Transverse colon (tissue), 4 donors: ENCODE data around the gene RIPOR1. TPM values are rescaled to one million over a fixed set of nuclear protein-coding genes. Genes with fewer than 3 reads are reported as not detected.

Experiments used
- DNase-seq: peaks from one replicate; pipeline ENCODE4 v3.0.0-alpha.2; 2019
- H3K27ac ChIP-seq, 4 donors: fragments of 200-600 bp; sonication (generic); 2 replicates each; pipeline ENCODE4 v1.5.1; 2016 to 2018; ENCODE audit warnings: inconsistent platforms in 4 of 4
- H3K27me3 ChIP-seq: fragments of 200-600 bp; sonication (generic); 2 replicates; pipeline ENCODE4 v1.5.1; 2017; ENCODE audit warnings: inconsistent platforms
- H3K36me3 ChIP-seq, 4 donors: fragments of 200-600 bp; sonication (generic); 2 replicates each; pipeline ENCODE4 v1.5.1; 2017 to 2019; ENCODE audit warnings: inconsistent platforms in 4 of 4
- H3K4me1 ChIP-seq, 4 donors: fragments of 200-600 bp; sonication (generic); 2 replicates each; pipeline ENCODE4 v1.5.1; 2017 to 2020; ENCODE audit warnings: inconsistent platforms in 4 of 4
- H3K4me3 ChIP-seq, 4 donors: fragments of 200-600 bp; sonication (generic); 1 replicate in 1 of 4; 2 replicates in 3 of 4; pipeline versions ENCODE4 v1.5.1 to v1.6.1; 2017 to 2019; ENCODE audit warnings: inconsistent platforms in 4 of 4
- H3K9me3 ChIP-seq, 2 donors: fragments of 200-600 bp; sonication (generic); 2 replicates each; pipeline ENCODE4 v1.5.1; 2017 to 2019; ENCODE audit warnings: inconsistent platforms in 2 of 2
- EP300 ChIP-seq: sonication (generic); formaldehyde crosslinking; IDR thresholded peaks from one replicate; pipeline ENCODE4 v1.6.1; 2017; ENCODE audit warnings: antibody characterized with exemption, low read depth
- POLR2A ChIP-seq: fragments of 450-650 bp; IDR thresholded peaks from one replicate; pipeline ENCODE4 v1.6.1; 2016; ENCODE audit warnings: antibody characterized with exemption, mild to moderate bottlenecking, moderate library complexity
- POLR2AphosphoS5 ChIP-seq, 3 donors: sonication (generic); formaldehyde crosslinking; IDR thresholded peaks; one replicate each; pipeline ENCODE4 v1.6.1; 2016; ENCODE audit warnings: antibody characterized with exemption in 3 of 3
- WGBS, 2 donors: methylation state at CpG; one replicate each; pipeline ENCODE4 v1.1.5; 2018; ENCODE audit warnings: low coverage in 1 of 2; 5-methylcytosine and 5-hydroxymethylcytosine counted together
- in situ Hi-C, 4 donors: fragments of 200-750 bp; cut with MboI; loops; one replicate each; pipeline versions ENCODE4 v1.15.0 to v1.15.1; 2017; ENCODE audit warnings: low sequenced_read_pairs in 3 of 4, low pct_ligation_motif_present in 1 of 4, low pct_unique_long_range_greater_than_20kb in 1 of 4
- intact Hi-C: fragments of 100-400 bp; cut with DNase I; formaldehyde crosslinking; loops from one replicate; pipeline ENCODE4 v1.15.1; 2023; ENCODE audit warnings: low total_unique reads
- total RNA-seq, 4 donors: library from RNA; depleted of rRNA; stranded (reverse); fragments of >200 nt; gene quantifications; one replicate each; pipeline ENCODE4 v1.1.0, GENCODE V29; 2016
- TF ChIP-seq, protein P1 (sequence below), 5 experiments: fragments of 200-600 bp in 3 of 5; fragments of 450-650 bp in 2 of 5; sonication (generic) in 3 of 5; IDR thresholded peaks; 1 replicate in 2 of 5; 2 replicates in 3 of 5; pipeline ENCODE4 v1.5.1; 2016 to 2017; ENCODE audit warnings: antibody characterized with exemption in 5 of 5, inconsistent platforms in 3 of 5, mild to moderate bottlenecking in 2 of 5, moderate library complexity in 1 of 5

RIPOR1 gene
- total RNA-seq, 4 donors from 2014 or later: 11.2 to 141 (median 24.1) TPM

DNA sequence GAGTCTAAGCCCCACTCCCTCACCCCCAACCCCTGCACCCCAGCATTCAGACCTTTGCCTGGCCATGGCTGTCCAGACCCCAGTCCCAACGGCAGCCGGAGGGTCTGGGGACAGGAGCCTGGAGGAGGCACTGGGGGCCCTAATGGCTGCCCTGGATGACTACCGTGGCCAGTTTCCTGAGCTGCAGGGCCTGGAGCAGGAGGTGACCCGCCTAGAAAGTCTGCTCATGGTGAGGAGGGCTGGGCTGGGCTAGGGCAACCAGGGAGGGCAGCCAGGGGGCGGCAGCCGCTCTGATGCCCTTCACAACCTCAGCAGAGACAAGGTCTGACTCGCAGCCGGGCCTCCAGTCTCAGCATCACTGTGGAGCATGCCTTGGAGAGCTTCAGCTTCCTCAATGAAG, 14.4 kb downstream of the RIPOR1 start:
- DNase-seq: peak; percentile 6
- no peaks in the 10 kb centered on the region for H3K36me3 ChIP-seq
- no peaks in the 10 kb centered on the region for H3K9me3 ChIP-seq
- intact Hi-C loops: no loop called here
- H3K4me1 ChIP-seq: peaks cover 20 to 30% (median 27%) of the 10 kb centered on the region in 4 donors
- in situ Hi-C loops: no loop called here
- H3K4me3 ChIP-seq: no peak overlapping the region
- no peak overlapping the region for H3K27ac ChIP-seq
- peaks cover under 1% of the 10 kb centered on the region for H3K27me3 ChIP-seq
- TF ChIP-seq POLR2A: no peak
- TF ChIP-seq EP300: no peak
- TF ChIP-seq POLR2AphosphoS5 (IDR thresholded peaks at IDR 0.05): no peak
- TF ChIP-seq, protein P1, sequence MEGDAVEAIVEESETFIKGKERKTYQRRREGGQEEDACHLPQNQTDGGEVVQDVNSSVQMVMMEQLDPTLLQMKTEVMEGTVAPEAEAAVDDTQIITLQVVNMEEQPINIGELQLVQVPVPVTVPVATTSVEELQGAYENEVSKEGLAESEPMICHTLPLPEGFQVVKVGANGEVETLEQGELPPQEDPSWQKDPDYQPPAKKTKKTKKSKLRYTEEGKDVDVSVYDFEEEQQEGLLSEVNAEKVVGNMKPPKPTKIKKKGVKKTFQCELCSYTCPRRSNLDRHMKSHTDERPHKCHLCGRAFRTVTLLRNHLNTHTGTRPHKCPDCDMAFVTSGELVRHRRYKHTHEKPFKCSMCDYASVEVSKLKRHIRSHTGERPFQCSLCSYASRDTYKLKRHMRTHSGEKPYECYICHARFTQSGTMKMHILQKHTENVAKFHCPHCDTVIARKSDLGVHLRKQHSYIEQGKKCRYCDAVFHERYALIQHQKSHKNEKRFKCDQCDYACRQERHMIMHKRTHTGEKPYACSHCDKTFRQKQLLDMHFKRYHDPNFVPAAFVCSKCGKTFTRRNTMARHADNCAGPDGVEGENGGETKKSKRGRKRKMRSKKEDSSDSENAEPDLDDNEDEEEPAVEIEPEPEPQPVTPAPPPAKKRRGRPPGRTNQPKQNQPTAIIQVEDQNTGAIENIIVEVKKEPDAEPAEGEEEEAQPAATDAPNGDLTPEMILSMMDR (IDR thresholded peaks at IDR 0.05): no peak
- 91% methylated on average over 8 of the region's 8 CpGs; no CpG with 5 or more reads in 1 of the 2 donors for WGBS, 2 donors

DNA sequence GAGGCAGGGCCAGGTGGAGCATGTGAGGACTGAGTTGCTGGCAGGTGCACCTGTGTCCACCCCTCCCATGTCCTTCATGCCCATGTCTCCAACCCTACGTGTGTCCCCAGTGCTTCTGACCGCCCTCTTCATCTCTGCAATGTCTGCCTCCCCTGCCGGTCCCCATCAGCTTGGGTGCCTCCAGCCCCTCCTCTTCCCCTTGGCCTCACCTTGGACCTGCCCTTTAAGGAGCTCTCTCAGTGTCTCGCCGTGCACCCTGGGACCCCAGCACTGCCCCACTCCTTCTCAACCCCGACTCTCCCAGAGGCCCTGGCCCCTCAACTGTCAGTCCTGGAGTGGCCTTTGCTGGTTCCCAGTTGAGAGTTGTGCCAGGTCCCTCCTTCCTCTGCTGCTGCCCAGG, 15.0 kb downstream of the RIPOR1 start:
- Histone ChIP-seq H3K27ac (no peak overlapping the region), H3K9me3 (no peaks in the 10 kb centered on the region), H3K27me3 (no peaks in the 10 kb centered on the region), H3K36me3 (no peaks in the 10 kb centered on the region), H3K4me1 (peaks cover 17 to 30% (median 23%) of the 10 kb centered on the region in 4 donors), H3K4me3 (no peak overlapping the region)
- in situ Hi-C loops: no loop called here
- no peak for TF ChIP-seq POLR2AphosphoS5 (IDR thresholded peaks at IDR 0.05)
- no peak for TF ChIP-seq EP300
- no peak for TF ChIP-seq POLR2A
- TF ChIP-seq, protein P1 (IDR thresholded peaks at IDR 0.05): no peak
- intact Hi-C loops: no loop called here
- 80 to 83% methylated on average over 2 to 6 of the region's 6 CpGs for WGBS, 2 donors
- DNase-seq: peak; percentile 5

DNA sequence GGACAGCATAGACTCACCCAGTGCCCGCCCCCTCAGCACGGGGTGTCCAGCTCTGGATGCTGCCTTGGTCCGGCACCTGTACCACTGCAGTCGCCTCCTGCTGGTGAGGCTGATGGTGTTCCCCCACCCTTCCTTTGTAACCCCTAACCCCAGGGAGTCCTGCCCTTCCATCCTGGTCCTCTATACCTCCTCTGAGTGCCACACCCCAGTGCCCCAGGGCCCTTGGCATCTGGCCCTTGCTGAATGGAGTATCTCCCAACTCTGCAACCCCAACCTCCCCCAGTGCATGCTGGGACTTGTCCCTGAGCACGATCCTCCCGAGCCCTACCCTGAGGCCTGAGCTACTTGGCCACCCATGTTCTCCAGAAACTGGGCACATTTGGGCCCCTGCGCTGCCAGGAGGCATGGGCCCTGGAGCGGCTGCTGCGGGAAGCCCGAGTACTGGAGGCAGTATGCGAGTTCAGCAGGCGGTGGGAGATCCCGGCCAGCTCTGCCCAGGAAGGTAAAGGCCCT, 15.8 kb downstream of the RIPOR1 start:
- TF ChIP-seq POLR2A (no peak), POLR2AphosphoS5 (IDR thresholded peaks at IDR 0.05) (no peak), EP300 (no peak)
- TF ChIP-seq, protein P1 (IDR thresholded peaks at IDR 0.05): no peak
- Histone ChIP-seq H3K4me1 (peaks cover 13 to 22% (median 18%) of the 10 kb centered on the region in 4 donors), H3K27me3 (no peaks in the 10 kb centered on the region), H3K9me3 (no peaks in the 10 kb centered on the region), H3K36me3 (no peaks in the 10 kb centered on the region), H3K4me3 (no peak overlapping the region), H3K27ac (no peak overlapping the region)
- in situ Hi-C loops (no loop called here), intact Hi-C loops (no loop called here)
- 91% methylated on average over 13 of the region's 13 CpGs; no CpG with 5 or more reads in 1 of the 2 donors for WGBS, 2 donors
- no peak for DNase-seq

DNA sequence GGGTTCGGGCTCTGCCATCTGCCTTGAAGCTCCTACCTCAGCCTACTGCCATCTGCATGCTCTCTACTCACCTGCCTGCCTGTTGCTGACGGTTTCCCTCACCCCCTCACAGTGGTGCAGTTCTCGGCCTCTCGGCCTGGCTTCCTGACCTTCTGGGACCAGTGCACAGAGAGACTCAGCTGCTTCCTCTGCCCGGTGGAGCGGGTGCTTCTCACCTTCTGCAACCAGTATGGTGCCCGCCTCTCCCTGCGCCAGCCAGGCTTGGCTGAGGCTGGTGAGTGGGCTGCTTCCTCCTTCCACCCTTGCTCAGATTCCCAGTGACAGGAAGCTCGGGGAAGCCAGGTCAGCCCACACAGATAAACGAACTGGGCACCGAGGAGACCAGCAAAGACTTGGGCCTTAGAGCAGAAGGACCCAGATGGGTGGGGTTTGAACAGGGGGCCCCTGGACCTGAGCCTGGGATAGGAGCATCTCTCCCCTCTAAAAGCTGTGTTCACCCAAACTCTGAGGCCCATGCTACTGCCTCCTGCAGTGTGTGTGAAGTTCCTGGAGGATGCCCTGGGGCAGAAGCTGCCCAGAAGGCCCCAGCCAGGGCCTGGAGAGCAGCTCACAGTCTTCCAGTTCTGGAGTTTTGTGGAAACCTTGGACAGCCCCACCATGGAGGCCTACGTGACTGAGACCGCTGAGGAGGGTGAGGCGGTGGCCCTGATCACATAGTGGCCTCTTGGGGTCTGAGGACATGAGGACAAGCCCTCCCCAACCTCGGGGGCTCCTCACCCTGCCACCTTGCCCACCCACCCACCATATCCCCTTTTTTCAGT, 16.4 kb downstream of the RIPOR1 start:
- 85 to 94% methylated on average over 3 to 15 of the region's 15 CpGs for WGBS, 2 donors
- no peak for DNase-seq
- H3K27ac ChIP-seq: no peak overlapping the region
- intact Hi-C loops: loop anchor here (5.0 kb wide), 1 partner anchor 97 kb away; no protein-coding TSS in a partner anchor
- H3K27me3 ChIP-seq: no peaks in the 10 kb centered on the region
- no peak overlapping the region for H3K4me3 ChIP-seq
- H3K9me3 ChIP-seq: no peaks in the 10 kb centered on the region
- H3K4me1 ChIP-seq: peaks cover 13 to 22% (median 18%) of the 10 kb centered on the region in 4 donors
- TF ChIP-seq EP300: no peak
- TF ChIP-seq, protein P1 (IDR thresholded peaks at IDR 0.05): no peak
- no peak for TF ChIP-seq POLR2AphosphoS5 (IDR thresholded peaks at IDR 0.05)
- no peak for TF ChIP-seq POLR2A
- in situ Hi-C loops: no loop called here
- no peaks in the 10 kb centered on the region for H3K36me3 ChIP-seq
